ENCODE results near the gene EEF1A1. TPM values are rescaled to one million over a fixed set of nuclear protein-coding genes. Genes with fewer than 3 reads are reported as not detected.

The EEF1A1 gene
- total and polyA plus RNA-seq, 2 of the 4 experiments (the other 2 are of a cell fraction): 14,757 to 30,152 TPM

DNA sequence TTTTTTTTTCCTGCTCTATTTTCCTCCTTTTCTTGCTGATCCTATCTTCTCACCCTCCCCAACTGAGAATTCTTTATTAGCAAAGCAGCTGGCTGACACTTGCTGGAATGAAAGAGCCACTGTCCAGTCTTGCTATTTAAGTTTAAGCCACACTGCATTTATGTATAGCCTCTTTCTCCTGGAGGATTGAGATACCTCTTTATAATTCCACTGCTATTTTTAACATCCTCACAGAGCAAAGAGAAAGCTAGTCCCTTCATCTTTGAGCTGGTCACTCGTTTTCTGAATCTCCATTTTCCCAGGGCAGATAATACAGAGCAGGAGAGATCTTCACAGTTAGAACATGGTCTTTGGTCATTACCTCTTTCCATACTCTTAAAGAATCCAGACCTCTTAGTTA lies 36.0 kb upstream of the EEF1A1 start:
- Histone ChIP-seq H2BK5ac (ENCODE audit: low read depth, low read length, poor library complexity, severe bottlenecking) (no peak overlapping the region), H2BK120ac (ENCODE audit: low read depth, low read length) (no peak overlapping the region), H3K9ac (ENCODE audit: low read depth, low read length) (no peak overlapping the region), H4K20me1 (ENCODE audit: insufficient read depth, low read length) (no peaks in the 10 kb centered on the region), H3K56ac (ENCODE audit: extremely low read depth, insufficient read depth, low read length) (no peak overlapping the region), H2AK9ac (replicated peaks; ENCODE audit: low read depth, low read length, poor library complexity) (no peak overlapping the region), H2BK20ac (ENCODE audit: low read depth, low read length) (no peak overlapping the region), H2AK5ac (ENCODE audit: low read depth, low read length) (no peak overlapping the region), H4K5ac (ENCODE audit: low read depth, low read length) (no peak overlapping the region), H3K4me1 (ENCODE audit: control insufficient read depth, insufficient read depth, low read length) (peaks cover 2% of the 10 kb centered on the region; the same call in 1 of the 2 replicates), H3K23ac (ENCODE audit: low read depth, low read length) (no peak overlapping the region), H4K8ac (ENCODE audit: low read depth in 2 of 2, low read length in 2 of 2) (no peak overlapping the region), H3K4me2 (ENCODE audit: low read depth, low read length) (no peak overlapping the region), H4K91ac (ENCODE audit: insufficient read depth, low read depth, low read length) (no peak overlapping the region), H3K9me1 (ENCODE audit: insufficient read depth, low read length) (no peaks in the 10 kb centered on the region), H3K18ac (ENCODE audit: low read depth, low read length) (no peak overlapping the region), H3K9me3 (ENCODE audit: control insufficient read depth, insufficient read depth, low read length) (no peaks in the 10 kb centered on the region), H2AFZ (replicated peaks; ENCODE audit: low read length, poor library complexity) (no peak overlapping the region), H3K4ac (ENCODE audit: low read depth, low read length) (no peak overlapping the region), H3K79me1 (ENCODE audit: low read depth in 1 of 2, low read length in 2 of 2) (no peaks in the 10 kb centered on the region), H3K27me3 (ENCODE audit: control insufficient read depth, insufficient read depth, low read length) (no peaks in the 10 kb centered on the region), H2BK15ac (ENCODE audit: low read depth, low read length) (no peak overlapping the region), H3K4me3 (ENCODE audit: insufficient read depth, low read depth, low read length) (no peak overlapping the region), H3K14ac (replicated peaks; ENCODE audit: low read depth, low read length) (no peak overlapping the region), H3K36me3 (ENCODE audit: control insufficient read depth, insufficient read depth, low read length) (no peaks in the 10 kb centered on the region), H3K27ac (ENCODE audit: insufficient read depth, low read length) (no peak overlapping the region)
- dilution Hi-C loops (cut with HindIII; ENCODE audit: low sequenced_read_pairs, unreplicated experiment) (no loop called here), in situ Hi-C loops (cut with MboI; ENCODE audit: low sequenced_read_pairs) (no loop called here), intact Hi-C loops (cut with micrococcal nuclease) (no loop called here)
- CTCF ChIA-PET: interaction anchor here (0.7 kb wide), 1 partner anchor 8 kb away, joined by 4 read pairs; no protein-coding TSS in a partner anchor
- BruUV-seq (replicated peaks): no TSS peak
- 33% methylated on average over 1 of the region's 1 CpG; no CpG with 5 or more reads in 1 of the 2 experiments for WGBS, 2 experiments (ENCODE audit: extremely low coverage in 2 of 2, insufficient read length in 1 of 2)
- POLR2A ChIA-PET (ENCODE audit: unreplicated experiment): interaction anchor here (0.5 kb wide), 1 partner anchor 36 kb away, joined by 4 read pairs; the partner anchor contains the start of gene EEF1A1
- no peak for TF ChIP-seq RFX5 (IDR thresholded peaks at IDR 0.05; ENCODE audit: low read depth, low read length)
- TF ChIP-seq MXI1 (IDR thresholded peaks at IDR 0.05; ENCODE audit: borderline replicate concordance, low read depth, low read length): no peak
- TF ChIP-seq ELK1 (IDR thresholded peaks at IDR 0.05; ENCODE audit: borderline replicate concordance, low read depth, low read length): no peak
- TF ChIP-seq FOS (IDR thresholded peaks at IDR 0.05; ENCODE audit: low read depth, low read length): no peak
- no peak for TF ChIP-seq RAD21 (IDR thresholded peaks at IDR 0.05; ENCODE audit: low read length)
- no peak for TF ChIP-seq MAZ (IDR thresholded peaks at IDR 0.05; ENCODE audit: borderline replicate concordance, low read depth, low read length)
- TF ChIP-seq CHD1 (IDR thresholded peaks at IDR 0.05; ENCODE audit: low read depth, low read length): no peak
- no peak for TF ChIP-seq NFE2L2 (IDR thresholded peaks at IDR 0.05; ENCODE audit: low read depth, low read length)
- TF ChIP-seq POLR2A (IDR thresholded peaks at IDR 0.05; ENCODE audit: low read depth, low read length): no peak
- TF ChIP-seq, protein P1, sequence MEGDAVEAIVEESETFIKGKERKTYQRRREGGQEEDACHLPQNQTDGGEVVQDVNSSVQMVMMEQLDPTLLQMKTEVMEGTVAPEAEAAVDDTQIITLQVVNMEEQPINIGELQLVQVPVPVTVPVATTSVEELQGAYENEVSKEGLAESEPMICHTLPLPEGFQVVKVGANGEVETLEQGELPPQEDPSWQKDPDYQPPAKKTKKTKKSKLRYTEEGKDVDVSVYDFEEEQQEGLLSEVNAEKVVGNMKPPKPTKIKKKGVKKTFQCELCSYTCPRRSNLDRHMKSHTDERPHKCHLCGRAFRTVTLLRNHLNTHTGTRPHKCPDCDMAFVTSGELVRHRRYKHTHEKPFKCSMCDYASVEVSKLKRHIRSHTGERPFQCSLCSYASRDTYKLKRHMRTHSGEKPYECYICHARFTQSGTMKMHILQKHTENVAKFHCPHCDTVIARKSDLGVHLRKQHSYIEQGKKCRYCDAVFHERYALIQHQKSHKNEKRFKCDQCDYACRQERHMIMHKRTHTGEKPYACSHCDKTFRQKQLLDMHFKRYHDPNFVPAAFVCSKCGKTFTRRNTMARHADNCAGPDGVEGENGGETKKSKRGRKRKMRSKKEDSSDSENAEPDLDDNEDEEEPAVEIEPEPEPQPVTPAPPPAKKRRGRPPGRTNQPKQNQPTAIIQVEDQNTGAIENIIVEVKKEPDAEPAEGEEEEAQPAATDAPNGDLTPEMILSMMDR (conservative IDR thresholded peaks at IDR 0.05; ENCODE audit: low read depth, low read length): no peak
- TF ChIP-seq MAFK (IDR thresholded peaks at IDR 0.05; ENCODE audit: low read depth, low read length): no peak
- TF ChIP-seq SMC3 (IDR thresholded peaks at IDR 0.05; ENCODE audit: low read depth, low read length): no peak
- TF ChIP-seq CEBPB (IDR thresholded peaks at IDR 0.05; ENCODE audit: low read depth, low read length): no peak
- no peak for TF ChIP-seq RCOR1 (IDR thresholded peaks at IDR 0.05; ENCODE audit: insufficient replicate concordance, low read length)
- TF ChIP-seq USF2 (IDR thresholded peaks at IDR 0.05; ENCODE audit: low read depth, low read length): no peak
- DNase-seq (no peak), ATAC-seq (ENCODE audit: low read depth) (no peak)

All from IMR-90 (cell line).